HG03354 (cell line): ENCODE results near the gene BPIFA3.

ENCODE experiments used
- ATAC-seq: cut with Tn5 transposase; IDR thresholded peaks from one replicate; pipeline ENCODE4 v1.9.1; 2021; ENCODE audit warnings: mild to moderate bottlenecking; ENCODE audit not compliant: unreplicated experiment, poor library complexity, severe bottlenecking

BPIFA3 gene

GRCh38 chr20:33210371-33210770 is 6.8 kb upstream of the BPIFA3 start:
- ATAC-seq, result no peak

GRCh38 chr20:33211817-33212424 is 5.2 kb upstream of the BPIFA3 start:
- no peak for ATAC-seq

- no peak for ATAC-seq
Measured at GRCh38 chr20:33224399-33224798, 7.2 kb downstream of the BPIFA3 start.

- ATAC-seq, result no peak
Measured at GRCh38 chr20:33229843-33230242, 12.7 kb downstream of the BPIFA3 start.

DNA sequence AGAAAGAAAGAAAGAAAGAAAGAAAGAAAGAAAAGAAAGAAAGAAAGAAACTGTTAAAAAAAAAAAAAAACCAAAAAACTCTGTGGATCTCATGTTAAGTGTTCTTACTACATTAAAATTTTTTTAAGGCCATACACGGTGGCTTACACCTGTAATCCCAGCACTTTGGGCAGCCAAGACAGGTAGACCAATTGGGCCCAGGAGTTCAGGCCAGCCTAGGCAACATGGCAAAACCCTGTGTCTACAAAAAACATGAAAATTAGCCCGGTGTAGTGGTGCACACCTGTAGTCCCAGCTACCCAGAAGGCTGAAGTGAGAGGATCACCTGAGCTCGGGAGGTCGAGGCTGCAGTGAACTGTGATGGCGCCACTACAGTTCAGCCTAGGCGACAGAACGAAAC is 14.1 kb downstream of the BPIFA3 start:
- ATAC-seq, result no peak

- no peak for ATAC-seq
Measured at GRCh38 chr20:33232486-33233072, 15.4 kb downstream of the BPIFA3 start.

DNA sequence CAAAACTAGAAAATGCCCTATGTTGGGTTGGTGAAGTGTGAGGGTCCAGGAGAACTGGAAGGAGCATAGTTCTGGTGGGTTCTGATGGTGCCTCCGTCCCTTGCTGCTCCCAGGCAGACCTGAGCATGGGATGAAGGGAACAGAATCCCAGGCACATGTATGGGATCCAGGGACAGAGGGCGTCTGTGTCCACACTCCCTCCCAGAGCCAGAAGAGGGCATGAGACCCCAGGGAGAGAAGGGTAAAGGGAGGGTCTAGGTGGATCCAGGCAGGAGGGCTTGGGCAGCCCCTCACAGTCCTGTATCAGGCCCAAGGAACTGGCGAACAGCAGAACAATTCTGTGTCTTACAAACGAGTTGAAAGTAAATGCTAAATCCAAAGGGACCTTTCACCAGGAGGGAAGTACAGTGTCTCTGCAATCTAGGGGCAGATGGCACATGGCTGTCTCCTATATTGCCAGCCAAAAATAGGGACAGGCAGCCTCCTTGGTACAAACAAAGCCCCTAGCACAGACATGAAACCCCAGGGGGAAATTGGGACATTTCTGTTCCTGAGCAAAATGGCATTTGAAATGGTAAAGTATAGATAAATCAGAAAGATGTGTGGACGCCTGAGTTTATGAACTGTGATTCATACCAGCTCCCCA is 16.1 kb downstream of the BPIFA3 start:
- no peak for ATAC-seq

DNA sequence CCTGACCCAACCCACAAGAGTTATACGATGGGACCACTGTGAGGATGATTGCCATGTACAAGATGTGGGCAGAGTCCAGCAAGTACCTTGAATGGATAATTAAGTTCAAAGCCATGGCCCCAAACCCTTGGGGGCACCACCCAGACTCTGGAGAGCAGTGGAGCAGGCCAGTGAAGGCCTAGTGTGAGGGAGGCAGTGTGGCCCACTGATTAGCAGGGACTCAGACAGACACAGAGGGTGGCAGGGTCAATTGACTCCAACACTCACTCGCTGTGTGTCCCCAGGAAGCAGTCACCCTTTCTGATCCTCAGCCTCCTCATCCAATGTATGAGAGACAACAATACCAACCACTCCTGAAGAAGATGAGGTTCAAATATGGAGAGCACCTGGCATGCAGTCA is 16.9 kb downstream of the BPIFA3 start:
- ATAC-seq, result no peak

GRCh38 chr20:33235696-33236095 is 18.5 kb downstream of the BPIFA3 start, which contains the start of gene BPIFA1:
TSS of gene BPIFA1 (plus strand) at chr20:33235996. CDS start at chr20:33237712, 1,716 bp downstream.
- ATAC-seq, result no peak

DNA sequence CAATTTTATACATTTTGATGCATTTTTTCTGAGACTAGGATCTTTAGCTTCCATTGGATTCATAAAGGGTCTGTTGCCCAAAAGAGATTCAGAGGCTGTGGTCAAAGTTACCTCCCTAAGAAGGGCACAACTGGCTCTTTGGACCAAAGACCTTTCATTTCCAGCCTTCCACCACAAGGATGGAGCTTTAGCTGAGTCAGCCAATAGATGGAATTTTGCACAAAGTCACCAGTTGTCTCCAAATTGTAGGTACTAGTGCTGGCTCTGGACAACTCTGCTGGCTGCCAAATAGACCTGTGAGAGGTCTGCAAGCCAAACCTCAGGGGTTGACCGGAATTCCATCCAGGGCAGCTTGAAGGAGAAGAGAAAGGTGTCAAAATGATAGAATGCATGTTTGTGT is 19.2 kb downstream of the BPIFA3 start:
- no peak for ATAC-seq

GRCh38 chr20:33237989-33238388 is 20.8 kb downstream of the BPIFA3 start:
- ATAC-seq, result no peak

DNA sequence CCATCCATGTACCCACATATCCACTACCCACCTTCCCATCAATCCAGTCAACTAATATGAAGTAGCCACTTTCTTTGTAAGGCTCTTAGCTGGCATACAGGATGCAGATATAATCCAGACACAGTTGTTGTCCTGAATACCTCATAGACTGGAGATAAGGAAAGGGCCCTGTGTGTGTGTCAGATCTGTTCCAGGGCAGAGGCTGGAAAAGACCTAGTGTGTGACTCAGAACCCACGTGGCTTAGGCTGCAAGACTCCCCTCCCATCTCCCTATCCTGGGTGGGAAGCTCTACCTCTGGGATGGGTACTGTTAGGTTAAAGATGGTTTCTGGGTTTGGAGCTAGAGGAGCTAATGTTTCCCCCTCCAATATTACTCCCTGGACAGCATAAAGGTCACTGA is 22.3 kb downstream of the BPIFA3 start:
- no peak for ATAC-seq

GRCh38 chr20:33239979-33240736 is 23.0 kb downstream of the BPIFA3 start:
- no peak for ATAC-seq

DNA sequence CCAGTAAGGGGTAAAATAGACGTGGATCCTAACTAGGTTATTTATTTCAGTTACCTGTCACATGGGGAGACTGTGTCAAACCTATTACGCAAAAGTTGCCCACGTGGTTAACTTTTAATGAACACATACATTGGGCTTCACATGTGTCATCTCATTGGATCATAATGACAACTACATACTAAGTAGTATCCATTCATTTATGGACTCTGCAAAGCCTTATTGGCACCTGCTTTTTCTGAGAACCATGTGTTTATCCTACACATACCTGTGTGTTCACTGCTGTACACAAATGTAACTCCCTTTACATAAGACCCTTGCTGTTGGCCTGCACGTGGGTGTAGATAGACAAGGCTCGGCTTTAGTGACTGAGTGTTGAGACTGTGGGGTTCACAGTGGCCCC is 23.8 kb downstream of the BPIFA3 start:
- ATAC-seq, result no peak

- no peak for ATAC-seq
Measured at GRCh38 chr20:33242319-33243100, 25.4 kb downstream of the BPIFA3 start.

DNA sequence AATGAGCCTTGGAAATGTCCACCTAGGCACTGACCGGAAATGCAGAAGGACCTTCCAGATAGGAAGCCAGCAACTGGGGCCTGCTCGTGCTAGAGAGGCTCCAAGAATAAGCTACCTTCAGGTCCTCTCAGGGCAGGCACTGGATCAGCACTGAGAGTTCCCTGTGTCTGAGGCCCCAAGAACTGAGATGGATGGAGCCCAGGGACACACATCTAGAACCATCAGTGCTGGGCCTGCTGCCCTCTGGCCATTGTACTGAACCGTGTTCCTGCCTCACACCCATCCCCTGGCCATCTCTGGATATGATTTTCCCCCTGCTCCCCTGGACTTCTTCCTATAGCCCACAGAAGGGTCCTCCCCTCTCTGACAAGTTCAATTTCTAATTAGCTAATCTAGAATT is 28.9 kb downstream of the BPIFA3 start:
- no peak for ATAC-seq

- ATAC-seq, result no peak
Measured at GRCh38 chr20:33249456-33249855, 32.3 kb downstream of the BPIFA3 start.

- no peak for ATAC-seq
Measured at GRCh38 chr20:33250666-33251065, 33.5 kb downstream of the BPIFA3 start.

GRCh38 chr20:33251496-33251895 is 34.3 kb downstream of the BPIFA3 start:
- no peak for ATAC-seq

DNA sequence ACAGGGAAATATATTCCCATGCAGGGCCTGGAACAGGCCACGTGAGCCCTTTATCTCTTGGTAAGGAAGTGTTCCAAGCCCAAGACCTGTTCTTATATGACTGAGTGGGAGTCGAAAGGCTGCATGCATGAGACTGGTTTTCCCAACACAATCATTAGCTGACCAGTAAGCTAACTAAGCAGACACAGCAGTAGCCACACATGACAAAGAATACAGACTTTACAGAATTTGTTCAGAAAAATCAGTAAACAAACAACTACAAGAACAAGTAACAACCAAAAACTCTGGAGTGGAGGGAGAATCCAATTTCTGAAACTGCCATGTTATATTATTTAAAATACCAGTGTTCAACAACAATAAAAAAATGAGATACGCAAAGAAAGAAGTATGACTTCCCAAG is 35.3 kb downstream of the BPIFA3 start:
- ATAC-seq, result no peak
